HG03066 (cell line): ENCODE results near the gene ZBTB18.

ENCODE experiments used
- ATAC-seq: cut with Tn5 transposase; IDR thresholded peaks from one replicate; pipeline ENCODE4 v1.9.1; 2021; ENCODE audit warnings: low read depth; ENCODE audit not compliant: unreplicated experiment

ZBTB18 gene

GRCh38 chr1:244106176-244106575, 55.1 kb downstream of the ZBTB18 start:
- ATAC-seq = no peak
